Measurements from ENCODE around the gene ARL5B.
"Not testable (repeated sequence)": the region's sequence is repeated elsewhere in the genome, so short reads cannot be mapped to it uniquely, and the experiment has no call there.

ARL5B gene, protein sequence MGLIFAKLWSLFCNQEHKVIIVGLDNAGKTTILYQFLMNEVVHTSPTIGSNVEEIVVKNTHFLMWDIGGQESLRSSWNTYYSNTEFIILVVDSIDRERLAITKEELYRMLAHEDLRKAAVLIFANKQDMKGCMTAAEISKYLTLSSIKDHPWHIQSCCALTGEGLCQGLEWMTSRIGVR

GRCh38 chr10:18659125-18659818 lies at the start of gene ARL5B:
Gene ARL5B, plus strand, starts transcription at chr10:18659431. Its CDS starts 207 bp downstream, at chr10:18659638.
- peak; percentile 95 for DNase-seq

DNA sequence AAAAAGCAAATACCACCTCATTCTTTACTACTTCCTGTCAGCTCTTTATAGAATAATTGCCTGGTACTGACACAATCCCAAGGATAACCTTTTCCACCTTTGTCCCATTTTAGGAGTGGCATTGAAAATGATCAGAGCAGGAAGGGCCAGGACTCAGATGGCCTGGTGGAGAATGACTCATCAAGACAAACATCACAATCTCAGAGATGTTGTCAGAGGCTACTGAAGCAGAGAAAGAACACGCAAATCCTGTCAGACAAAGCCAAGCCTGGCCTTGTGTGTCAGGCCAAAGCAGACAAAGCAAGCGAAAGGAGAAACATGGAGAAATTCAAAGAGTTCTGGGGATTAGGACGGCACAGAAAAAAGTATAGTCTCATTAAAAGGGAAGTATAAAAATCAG lies 48.7 kb upstream of the ARL5B start:
- DNase-seq: no peak

GRCh38 chr10:18611168-18611567 lies 48.1 kb upstream of the ARL5B start:
- no peak for DNase-seq

DNA sequence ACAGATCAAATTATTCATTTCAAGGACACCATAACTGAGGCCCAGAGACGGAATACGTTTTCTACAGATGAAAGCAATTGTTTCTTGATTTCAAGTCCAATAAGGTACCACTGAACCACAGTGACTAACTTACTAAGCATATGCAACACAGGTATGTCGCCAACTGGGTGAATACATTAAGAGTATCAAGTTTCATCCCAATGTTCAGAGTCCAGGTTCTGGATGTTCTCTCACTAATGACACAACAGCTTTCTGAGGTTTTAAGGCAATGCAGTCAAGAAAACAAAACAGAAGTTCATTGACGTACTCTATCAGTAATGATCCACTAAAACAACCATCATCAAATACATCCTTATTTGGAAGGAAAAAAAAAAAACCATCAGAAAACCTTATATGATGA lies 43.6 kb upstream of the ARL5B start:
- no peak for DNase-seq

DNA sequence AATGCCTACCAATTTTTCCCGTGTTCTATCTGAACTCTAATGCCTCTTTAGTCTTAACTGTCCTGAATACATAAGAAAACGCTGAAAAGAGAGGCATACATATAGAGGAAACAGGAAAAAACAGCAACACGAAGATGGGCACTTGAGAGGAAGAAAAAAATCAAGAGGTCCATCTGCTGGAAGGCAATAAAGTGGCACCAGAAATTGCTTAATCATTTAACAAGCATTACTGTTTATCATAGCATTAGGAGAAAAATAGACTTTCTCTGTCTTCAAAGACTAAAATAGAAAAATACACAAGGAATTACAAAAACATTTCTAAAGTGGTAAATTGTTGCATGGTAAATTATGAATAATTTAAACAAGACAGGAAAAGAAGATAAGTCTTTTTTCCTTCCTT lies 42.9 kb upstream of the ARL5B start:
- DNase-seq: no peak

- no peak for DNase-seq
Observed at GRCh38 chr10:18619016-18619415, 40.2 kb upstream of the ARL5B start.

GRCh38 chr10:18620856-18621255 lies 38.4 kb upstream of the ARL5B start:
- no peak for DNase-seq

GRCh38 chr10:18623671-18624070 lies 35.6 kb upstream of the ARL5B start:
- DNase-seq: not testable (repeated sequence)

DNA sequence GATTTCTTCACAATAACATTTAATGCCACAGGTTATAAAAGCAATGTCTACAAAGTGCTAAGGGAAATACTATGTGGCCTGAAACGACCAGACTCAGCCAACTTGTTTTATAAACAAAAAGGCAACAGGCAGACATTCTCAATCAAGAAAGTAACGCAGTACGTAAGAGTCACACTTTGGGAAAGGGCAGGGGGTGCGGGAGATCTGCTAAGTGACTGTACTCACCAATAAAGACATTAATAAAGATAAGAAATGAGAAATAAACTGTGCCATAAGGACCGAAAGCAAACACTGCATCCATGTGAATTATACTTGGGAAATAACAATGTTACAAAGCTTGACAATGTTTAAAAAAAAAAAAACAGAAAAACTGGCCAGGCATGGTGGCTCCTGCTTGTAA lies 33.3 kb upstream of the ARL5B start:
- no peak for DNase-seq

GRCh38 chr10:18627452-18628018 lies 31.7 kb upstream of the ARL5B start:
- peak; percentile 63 for DNase-seq

- not testable (repeated sequence) for DNase-seq
Observed at GRCh38 chr10:18632500-18632899, 26.7 kb upstream of the ARL5B start.

- no peak for DNase-seq
Observed at GRCh38 chr10:18635995-18636394, 23.2 kb upstream of the ARL5B start.

- not testable (repeated sequence) for DNase-seq
Observed at GRCh38 chr10:18637400-18637799, 21.8 kb upstream of the ARL5B start.

- not testable (repeated sequence) for DNase-seq
Observed at GRCh38 chr10:18639719-18640118, 19.5 kb upstream of the ARL5B start.

DNA sequence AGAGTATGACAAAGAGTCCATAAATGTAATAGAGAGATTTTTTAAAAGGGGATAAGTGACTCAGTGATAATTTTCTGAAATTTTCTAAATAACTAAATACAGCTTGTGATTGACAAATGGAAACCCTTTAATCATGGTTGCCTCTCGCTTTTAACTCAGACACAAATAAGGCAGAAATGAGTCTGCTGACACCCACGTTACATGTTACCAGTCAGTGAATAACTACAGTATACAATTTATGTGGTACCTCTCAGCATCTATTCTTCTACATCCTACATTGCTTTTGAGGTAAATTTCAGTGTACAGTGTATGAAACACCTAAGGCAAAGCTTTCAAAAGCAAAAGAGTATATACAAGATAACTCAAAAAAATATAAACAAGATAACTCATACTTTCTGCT lies 12.1 kb upstream of the ARL5B start:
- DNase-seq: no peak

- no peak for DNase-seq
Observed at GRCh38 chr10:18647945-18648344, 11.3 kb upstream of the ARL5B start.

DNA sequence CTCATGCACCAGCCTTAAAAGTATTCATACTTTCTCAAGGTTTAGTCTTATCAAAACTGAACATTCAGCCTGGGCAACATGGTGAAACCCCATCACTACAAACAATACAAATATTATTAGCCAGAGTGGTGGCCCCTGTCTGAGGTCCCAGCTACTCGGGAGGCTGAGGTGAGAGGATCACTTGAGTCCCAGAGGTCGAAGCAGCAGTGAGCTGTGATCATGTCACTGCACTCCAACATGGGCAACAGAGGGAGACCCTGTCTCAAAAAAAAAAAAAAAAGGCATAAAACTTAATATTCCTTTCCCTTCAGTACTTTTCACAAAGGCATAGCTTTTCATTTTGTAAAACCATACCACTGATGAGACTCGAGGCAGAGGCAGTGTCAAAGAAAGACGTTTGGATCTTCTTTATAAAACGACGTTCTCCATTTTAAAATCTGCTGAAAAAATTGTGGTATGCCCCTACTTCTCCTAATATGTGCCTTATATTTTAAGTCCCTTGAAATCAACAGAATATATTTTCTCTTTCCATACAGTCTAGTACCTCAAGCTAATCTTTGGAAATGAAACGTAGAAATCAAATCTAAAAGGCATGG lies 9.8 kb upstream of the ARL5B start:
- DNase-seq: no peak

- no peak for DNase-seq
Observed at GRCh38 chr10:18650404-18650997, 8.7 kb upstream of the ARL5B start.

DNA sequence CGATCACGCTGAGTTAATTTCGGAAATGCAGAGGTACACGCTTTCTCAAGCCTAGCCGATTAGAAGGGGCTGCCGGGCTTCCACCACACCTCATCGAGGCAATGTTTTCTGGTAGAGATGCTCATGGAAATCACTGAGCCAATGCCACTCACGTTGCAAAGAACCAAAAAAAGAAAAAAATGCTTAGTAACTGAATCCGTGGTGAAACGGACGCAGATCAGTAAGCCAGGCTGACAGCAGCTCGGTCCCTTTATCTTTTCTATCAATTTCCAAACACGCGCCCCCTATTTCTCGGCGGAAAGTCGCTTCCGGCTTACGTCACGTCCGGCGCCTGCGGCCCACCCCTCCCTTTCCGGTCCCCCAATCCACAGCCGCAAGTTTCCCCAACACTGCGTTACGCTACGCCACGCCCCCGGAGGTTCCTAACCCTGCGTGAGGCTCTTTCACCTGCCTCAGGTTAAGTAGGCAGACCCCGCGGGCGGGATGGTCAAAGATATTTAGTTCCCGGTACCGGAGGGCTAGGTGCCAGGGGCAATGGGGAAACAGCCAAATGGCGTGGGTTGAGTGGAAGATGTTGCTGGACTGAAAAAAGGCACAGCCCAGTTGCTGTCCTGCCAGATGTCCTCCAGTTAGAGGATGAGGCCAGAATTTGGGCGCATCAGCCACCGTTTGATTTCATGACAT lies 7.8 kb upstream of the ARL5B start, which contains the start of gene NSUN6:
NSUN6 (minus strand) TSS at position 264 of the 684 bp plus-strand sequence. CDS start 384 bp downstream, outside the sequence.
- DNase-seq: peak; percentile 94

DNA sequence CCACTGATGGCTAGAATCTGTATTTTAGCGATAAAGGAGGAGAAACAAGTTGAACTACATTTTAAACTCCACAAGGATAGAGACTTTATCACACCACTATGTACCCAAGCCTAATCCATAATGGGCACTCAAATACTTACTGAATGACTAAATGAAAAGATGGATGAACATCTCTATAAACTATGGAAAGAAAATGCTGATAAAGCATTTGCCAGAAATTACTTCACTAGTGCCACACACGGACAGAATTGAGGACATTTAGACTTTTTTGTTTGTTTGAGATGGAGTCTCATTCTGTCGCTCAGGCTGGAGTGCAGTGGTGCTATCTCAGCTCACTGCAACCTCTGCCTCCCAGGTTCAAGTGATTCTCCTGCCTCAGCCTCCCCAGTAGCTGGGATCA lies 6.1 kb upstream of the ARL5B start:
- no peak for DNase-seq

GRCh38 chr10:18656724-18657123 lies 2.5 kb upstream of the ARL5B start:
- no peak for DNase-seq

DNA sequence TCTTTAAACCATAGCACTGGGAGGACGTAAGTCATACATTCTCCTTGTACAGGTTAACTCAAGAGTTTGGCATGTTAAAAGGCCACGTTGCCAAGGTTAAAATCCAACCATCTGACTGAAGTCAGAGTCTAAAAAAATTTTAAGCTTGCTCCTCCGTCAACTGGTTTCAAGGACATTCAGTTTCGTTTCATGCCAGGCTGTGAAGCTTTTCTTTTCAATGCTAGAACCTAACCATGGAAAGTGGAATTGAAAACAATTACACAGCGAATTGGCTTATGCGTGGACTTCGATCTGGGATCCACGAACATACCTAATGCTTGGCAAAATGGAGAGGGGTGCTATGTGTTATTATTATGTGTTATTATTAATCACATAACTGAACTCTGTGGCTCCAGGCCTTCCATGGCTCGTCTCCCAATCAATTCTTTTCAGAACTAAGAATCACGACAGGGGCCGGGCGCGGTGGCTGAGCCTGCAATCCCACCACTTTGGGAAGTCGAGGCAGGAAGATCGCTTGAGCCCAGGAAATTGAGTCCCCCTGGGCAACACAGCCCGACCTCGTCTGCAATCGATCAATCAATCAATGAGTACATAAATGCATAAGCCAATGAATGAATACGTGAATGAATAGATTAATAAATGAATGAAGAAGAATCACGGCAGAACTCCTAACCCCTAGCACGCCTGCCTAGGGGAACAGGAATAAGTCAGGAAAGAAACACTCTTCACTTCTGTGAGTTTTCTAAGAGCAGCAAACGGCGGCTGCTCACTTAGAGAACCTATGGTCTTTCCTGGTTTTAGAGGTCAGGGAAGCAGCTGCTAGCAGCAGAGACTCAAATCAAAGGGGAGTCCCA lies 733 bp upstream of the ARL5B start:
- DNase-seq: no peak
